ENCODE data around the gene RNASEL. TPM values are rescaled to one million over a fixed set of nuclear protein-coding genes. Genes with fewer than 3 reads are reported as not detected.

Gene RNASEL
- total and polyA plus RNA-seq, 2 donors (not counting 1 experiment from before 2014, with no cell fraction given): 6.1 to 9.6 TPM

- TF ChIP-seq CTCF (conservative IDR thresholded peaks at IDR 0.05 in 1 of 2, IDR thresholded peaks at IDR 0.05 in 1 of 2; ENCODE audit: low read depth in 1 of 2, low read length in 2 of 2): no peak
- no peak for TF ChIP-seq EZH2 (IDR thresholded peaks at IDR 0.05; ENCODE audit: low read length, missing control alignments)
- H3K79me2 ChIP-seq (ENCODE audit: control insufficient read depth, insufficient read depth, low read length): no peaks in the 10 kb centered on the region
- H4K20me1 ChIP-seq (ENCODE audit: control insufficient read depth, extremely low read depth, insufficient read depth, low read length): no peaks in the 10 kb centered on the region
- no peaks in the 10 kb centered on the region for H3K9me3 ChIP-seq (ENCODE audit: control insufficient read depth, insufficient read depth, low read depth, low read length)
- no peaks in the 10 kb centered on the region for H3K4me1 ChIP-seq (ENCODE audit: control insufficient read depth, extremely low read depth, insufficient read depth, low read length)
- H3K9ac ChIP-seq (ENCODE audit: insufficient read depth, low read length): no peak overlapping the region
- H3K36me3 ChIP-seq (ENCODE audit: control insufficient read depth, insufficient read depth, low read length): no peaks in the 10 kb centered on the region
- no peaks in the 10 kb centered on the region for H3K27me3 ChIP-seq (ENCODE audit: control insufficient read depth, insufficient read depth, low read length)
- no peak overlapping the region for H2AFZ ChIP-seq (ENCODE audit: low read length)
- H3K4me3 ChIP-seq (replicated peaks in 1 of 4; ENCODE audit: control extremely low read depth in 1 of 4, insufficient read depth in 1 of 4, low read depth in 3 of 4, low read length in 4 of 4): no peak overlapping the region
- H3K27ac ChIP-seq (ENCODE audit: insufficient read depth, low read length): no peak overlapping the region
- no peak overlapping the region for H3K4me2 ChIP-seq (ENCODE audit: extremely low read depth, insufficient read depth, low read length)
- DNase-seq (ENCODE audit: low read depth in 2 of 2): no peak
Measured at GRCh38 chr1:182555493-182555892, 33.6 kb downstream of the RNASEL start.

- H3K4me2 ChIP-seq (ENCODE audit: extremely low read depth, insufficient read depth, low read length): no peak overlapping the region
- TF ChIP-seq CTCF (conservative IDR thresholded peaks at IDR 0.05 in 1 of 2, IDR thresholded peaks at IDR 0.05 in 1 of 2; ENCODE audit: low read depth in 1 of 2, low read length in 2 of 2) (no peak), EZH2 (IDR thresholded peaks at IDR 0.05; ENCODE audit: low read length, missing control alignments) (no peak)
- H3K4me3 ChIP-seq (replicated peaks in 1 of 4; ENCODE audit: control extremely low read depth in 1 of 4, insufficient read depth in 1 of 4, low read depth in 3 of 4, low read length in 4 of 4): no peak overlapping the region
- H3K4me1 ChIP-seq (ENCODE audit: control insufficient read depth, extremely low read depth, insufficient read depth, low read length): no peaks in the 10 kb centered on the region
- H3K27ac ChIP-seq (ENCODE audit: insufficient read depth, low read length): no peak overlapping the region
- no peaks in the 10 kb centered on the region for H3K79me2 ChIP-seq (ENCODE audit: control insufficient read depth, insufficient read depth, low read length)
- no peak for DNase-seq (ENCODE audit: low read depth in 2 of 2)
- H3K9me3 ChIP-seq (ENCODE audit: control insufficient read depth, insufficient read depth, low read depth, low read length): no peaks in the 10 kb centered on the region
- H3K27me3 ChIP-seq (ENCODE audit: control insufficient read depth, insufficient read depth, low read length): no peaks in the 10 kb centered on the region
- H2AFZ ChIP-seq (ENCODE audit: low read length): no peak overlapping the region
- H4K20me1 ChIP-seq (ENCODE audit: control insufficient read depth, extremely low read depth, insufficient read depth, low read length): no peaks in the 10 kb centered on the region
- H3K9ac ChIP-seq (ENCODE audit: insufficient read depth, low read length): no peak overlapping the region
- no peaks in the 10 kb centered on the region for H3K36me3 ChIP-seq (ENCODE audit: control insufficient read depth, insufficient read depth, low read length)
Measured at GRCh38 chr1:182552527-182552926, 36.5 kb downstream of the RNASEL start.

GRCh38 chr1:182549811-182550210 lies 39.2 kb downstream of the RNASEL start:
- H3K4me1 ChIP-seq (ENCODE audit: control insufficient read depth, extremely low read depth, insufficient read depth, low read length): no peaks in the 10 kb centered on the region
- no peak overlapping the region for H2AFZ ChIP-seq (ENCODE audit: low read length)
- no peak overlapping the region for H3K4me3 ChIP-seq (replicated peaks in 1 of 4; ENCODE audit: control extremely low read depth in 1 of 4, insufficient read depth in 1 of 4, low read depth in 3 of 4, low read length in 4 of 4)
- no peak for DNase-seq (ENCODE audit: low read depth in 2 of 2)
- no peak for TF ChIP-seq CTCF (conservative IDR thresholded peaks at IDR 0.05 in 1 of 2, IDR thresholded peaks at IDR 0.05 in 1 of 2; ENCODE audit: low read depth in 1 of 2, low read length in 2 of 2)
- TF ChIP-seq EZH2 (IDR thresholded peaks at IDR 0.05; ENCODE audit: low read length, missing control alignments): no peak
- no peaks in the 10 kb centered on the region for H3K27me3 ChIP-seq (ENCODE audit: control insufficient read depth, insufficient read depth, low read length)
- H3K27ac ChIP-seq (ENCODE audit: insufficient read depth, low read length): no peak overlapping the region
- no peaks in the 10 kb centered on the region for H3K9me3 ChIP-seq (ENCODE audit: control insufficient read depth, insufficient read depth, low read depth, low read length)
- H3K9ac ChIP-seq (ENCODE audit: insufficient read depth, low read length): no peak overlapping the region
- H4K20me1 ChIP-seq (ENCODE audit: control insufficient read depth, extremely low read depth, insufficient read depth, low read length): no peaks in the 10 kb centered on the region
- no peaks in the 10 kb centered on the region for H3K36me3 ChIP-seq (ENCODE audit: control insufficient read depth, insufficient read depth, low read length)
- H3K79me2 ChIP-seq (ENCODE audit: control insufficient read depth, insufficient read depth, low read length): no peaks in the 10 kb centered on the region
- no peak overlapping the region for H3K4me2 ChIP-seq (ENCODE audit: extremely low read depth, insufficient read depth, low read length)

Data from fibroblast of lung (primary cell).